HepG2 (cell line): ENCODE measurements around the gene NUDT2. TPM values are rescaled to one million over a fixed set of nuclear protein-coding genes. Genes with fewer than 3 reads are reported as not detected.
A peak's percentile ranks its signal among the peaks of the same experiment; 100 is the strongest.

ENCODE experiments used
- ARNT2 ChIP-seq: sonication (generic); formaldehyde crosslinking; IDR thresholded peaks from 2 replicates; pipeline ENCODE4 v1.8.0; 2022; ENCODE audit warnings: mild to moderate bottlenecking, low read depth, missing genetic modification reagents, moderate library complexity
- CBX5 ChIP-seq: sonication (generic); formaldehyde crosslinking; IDR thresholded peaks from 2 replicates; pipeline ENCODE4 v1.4.0; 2020; ENCODE audit warnings: missing genetic modification reagents, borderline replicate concordance
- ERF ChIP-seq: IDR thresholded peaks from 2 replicates; pipeline ENCODE4 v1.6.1; 2018; ENCODE audit warnings: missing biosample characterization, missing genetic modification reagents
- HNF1B ChIP-seq: sonication (generic); formaldehyde crosslinking; IDR thresholded peaks from 2 replicates; pipeline ENCODE4 v1.5.1; 2020; ENCODE audit warnings: mild to moderate bottlenecking, moderate library complexity, missing genetic modification reagents
- HOXA3 ChIP-seq: sonication (generic); formaldehyde crosslinking; IDR thresholded peaks from 2 replicates; pipeline ENCODE4 v1.5.0; 2020; ENCODE audit warnings: missing genetic modification reagents
- KLF6 ChIP-seq: IDR thresholded peaks from 2 replicates; pipeline ENCODE4 v1.8.0; 2016; ENCODE audit warnings: missing biosample characterization, missing genetic modification reagents
- MED13 ChIP-seq: sonication (generic); formaldehyde crosslinking; IDR thresholded peaks from 2 replicates; pipeline ENCODE4 v1.5.0; 2020; ENCODE audit warnings: missing genetic modification reagents
- NCOA2 ChIP-seq: sonication (generic); formaldehyde crosslinking; IDR thresholded peaks from 2 replicates; pipeline ENCODE4 v1.8.0; 2022; ENCODE audit warnings: inconsistent platforms
- NCOA5 ChIP-seq: sonication (generic); formaldehyde crosslinking; IDR thresholded peaks from 2 replicates; pipeline ENCODE4 v1.4.0; 2020; ENCODE audit warnings: missing genetic modification reagents
- RNF2 ChIP-seq: fragments of 450-650 bp; conservative IDR thresholded peaks from 2 replicates; pipeline ENCODE4 v1.6.1; 2016; ENCODE audit warnings: low read depth
- SIN3A ChIP-seq: IDR thresholded peaks from 2 replicates; pipeline ENCODE4 v1.6.1; 2011; ENCODE audit warnings: low read depth, mild to moderate bottlenecking, control low read depth, low read length, borderline replicate concordance
- SIX1 ChIP-seq: sonication (generic); formaldehyde crosslinking; IDR thresholded peaks from 2 replicates; pipeline ENCODE4 v1.4.0; 2020; ENCODE audit warnings: missing genetic modification reagents, borderline replicate concordance
- TRIM22 ChIP-seq: fragments of 450-650 bp; IDR thresholded peaks from 2 replicates; pipeline ENCODE4 v1.6.1; 2017
- TRIM24 ChIP-seq: sonication (generic); formaldehyde crosslinking; IDR thresholded peaks from 2 replicates; pipeline ENCODE4 v1.8.0; 2022; ENCODE audit warnings: mild to moderate bottlenecking, missing genetic modification reagents
- ZC3H13 ChIP-seq: sonication (generic); formaldehyde crosslinking; IDR thresholded peaks from 2 replicates; pipeline ENCODE4 v1.8.1; 2023; ENCODE audit warnings: mild to moderate bottlenecking, missing genetic modification reagents, moderate library complexity
- ZFP36L2 ChIP-seq: sonication (generic); formaldehyde crosslinking; IDR thresholded peaks from 2 replicates; pipeline ENCODE4 v1.4.0; 2020; ENCODE audit warnings: missing genetic modification reagents
- ZNF225 ChIP-seq: sonication (generic); formaldehyde crosslinking; IDR thresholded peaks from 2 replicates; pipeline ENCODE4 v1.4.0; 2020; ENCODE audit warnings: mild to moderate bottlenecking, missing genetic modification reagents
- ZNF605 ChIP-seq: sonication (generic); formaldehyde crosslinking; IDR thresholded peaks from 2 replicates; pipeline ENCODE4 v1.8.0; 2022; ENCODE audit warnings: mild to moderate bottlenecking, missing genetic modification reagents
- ZNF841 ChIP-seq: sonication (generic); formaldehyde crosslinking; IDR thresholded peaks from 2 replicates; pipeline ENCODE4 v1.8.1; 2023; ENCODE audit warnings: missing genetic modification reagents, borderline replicate concordance
- ZSCAN5A ChIP-seq: sonication (generic); formaldehyde crosslinking; IDR thresholded peaks from 2 replicates; pipeline ENCODE4 v1.8.0; 2022; ENCODE audit warnings: mild to moderate bottlenecking, missing genetic modification reagents, borderline replicate concordance
- polyA plus RNA-seq, 8 experiments: library from polyadenylated mRNA; depleted of rRNA in 3 of 8; stranded (reverse) in 7 of 8; unstranded in 1 of 8; fragments of >200 nt; fragmentation: Illumina TruSeq in 4 of 8; extraction: Trizol in 4 of 8; gene quantifications; 2 replicates each; pipeline versions ENCODE4 v1.2.1 to v1.2.3, GENCODE V29; 2011 to 2016; ENCODE audit warnings: low read depth in 4 of 8, missing spikeins in 1 of 8, mixed read lengths in 1 of 8; ENCODE audit not compliant: insufficient read depth in 1 of 8
- total RNA-seq, 5 experiments: library from RNA; depleted of rRNA; stranded (reverse); fragments of >200 nt; fragmentation: Illumina TruSeq; extraction: Trizol; gene quantifications; 2 replicates each; pipeline ENCODE4 v1.2.3, GENCODE V29; 2016; ENCODE audit warnings: low read depth in 1 of 5
- TF ChIP-seq, protein P1 (sequence below): sonication (generic); formaldehyde crosslinking; IDR thresholded peaks from 2 replicates; pipeline ENCODE4 v1.4.0; 2020; ENCODE audit warnings: mild to moderate bottlenecking, missing genetic modification reagents
- TF ChIP-seq, protein P2 (sequence below): sonication (generic); formaldehyde crosslinking; IDR thresholded peaks from 2 replicates; pipeline ENCODE4 v1.8.0; 2022; ENCODE audit warnings: missing genetic modification reagents, mild to moderate bottlenecking, inconsistent platforms, borderline replicate concordance

Gene NUDT2
- total and polyA plus RNA-seq, 2 of the 13 experiments (the other 11 are each of a cell fraction or from before 2014, with no cell fraction given), result 19.9 to 24.6 TPM

DNA sequence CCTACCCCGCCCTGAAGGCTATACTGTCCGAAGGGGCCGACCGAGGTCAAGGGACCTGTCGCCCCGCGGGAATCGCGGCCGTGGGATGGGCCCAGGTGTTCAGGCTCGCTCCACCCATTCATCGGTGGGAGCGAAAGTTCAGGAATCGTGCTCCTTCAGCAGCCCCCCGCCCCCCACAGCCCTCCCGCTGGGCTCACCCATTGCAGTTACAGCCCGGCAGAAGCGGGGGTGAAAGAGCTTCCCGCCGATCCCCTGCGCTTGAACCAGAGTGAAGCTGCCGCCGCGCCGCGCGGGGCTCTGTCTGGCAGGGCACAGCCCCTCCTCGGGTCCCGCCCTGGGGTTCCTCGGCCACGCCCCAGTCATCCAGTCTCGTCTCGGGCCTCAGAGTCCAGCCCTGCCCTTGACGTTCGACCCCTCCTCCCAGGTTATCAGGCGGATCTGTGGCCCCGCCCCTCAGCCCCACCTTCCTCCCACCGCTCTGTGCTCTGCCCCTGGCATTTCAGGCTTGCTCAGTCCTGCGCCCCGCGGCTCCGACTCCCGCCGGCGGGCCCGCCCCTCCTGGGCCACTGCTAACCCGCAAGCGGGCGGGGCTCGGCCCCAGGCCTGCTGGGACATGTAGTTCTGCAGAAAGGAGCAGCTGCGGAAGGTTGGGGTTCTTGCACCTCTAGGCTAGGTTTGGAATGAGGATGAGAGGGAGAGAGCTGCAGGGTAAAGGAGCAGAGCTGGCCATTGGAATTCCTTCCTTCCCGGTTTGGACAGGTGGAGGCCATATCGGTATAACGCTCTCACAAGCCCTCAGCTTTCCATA is 47.4 kb downstream of the NUDT2 start, which contains the start of gene MYORG (continued):
- TF ChIP-seq TRIM22, result no peak
- TF ChIP-seq HNF1B (CRISPR knock-in tag), result peak; percentile 92
- TF ChIP-seq ZSCAN5A (CRISPR knock-in tag), result peak; percentile 34; the same call in 1 of the 2 replicates
- TF ChIP-seq, protein P1, sequence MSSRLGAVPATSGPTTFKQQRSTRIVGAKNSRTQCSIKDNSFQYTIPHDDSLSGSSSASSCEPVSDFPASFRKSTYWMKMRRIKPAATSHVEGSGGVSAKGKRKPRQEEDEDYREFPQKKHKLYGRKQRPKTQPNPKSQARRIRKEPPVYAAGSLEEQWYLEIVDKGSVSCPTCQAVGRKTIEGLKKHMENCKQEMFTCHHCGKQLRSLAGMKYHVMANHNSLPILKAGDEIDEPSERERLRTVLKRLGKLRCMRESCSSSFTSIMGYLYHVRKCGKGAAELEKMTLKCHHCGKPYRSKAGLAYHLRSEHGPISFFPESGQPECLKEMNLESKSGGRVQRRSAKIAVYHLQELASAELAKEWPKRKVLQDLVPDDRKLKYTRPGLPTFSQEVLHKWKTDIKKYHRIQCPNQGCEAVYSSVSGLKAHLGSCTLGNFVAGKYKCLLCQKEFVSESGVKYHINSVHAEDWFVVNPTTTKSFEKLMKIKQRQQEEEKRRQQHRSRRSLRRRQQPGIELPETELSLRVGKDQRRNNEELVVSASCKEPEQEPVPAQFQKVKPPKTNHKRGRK (CRISPR knock-in tag), result no peak
- 0 out of 2 replicates have a peak, but pooled peaks have one; percentile 7 for TF ChIP-seq MED13 (CRISPR knock-in tag)
- TF ChIP-seq RNF2, result no peak
- no peak; the same call in 1 of the 2 replicates for TF ChIP-seq ARNT2 (CRISPR knock-in tag)
- TF ChIP-seq ZFP36L2 (CRISPR knock-in tag), result no peak
- peak; percentile 11; the same call in 1 of the 2 replicates for TF ChIP-seq CBX5 (CRISPR knock-in tag)
- TF ChIP-seq NCOA5, result no peak
- peak; percentile 31; the same call in 1 of the 2 replicates for TF ChIP-seq ERF (CRISPR knock-in tag)
- TF ChIP-seq KLF6 (CRISPR knock-in tag), result peak; percentile 54; the same call in 1 of the 2 replicates
- peak; percentile 85 for TF ChIP-seq ZNF605 (CRISPR knock-in tag)
- peak; percentile 80 for TF ChIP-seq HOXA3 (CRISPR knock-in tag)
- TF ChIP-seq, protein P2, sequence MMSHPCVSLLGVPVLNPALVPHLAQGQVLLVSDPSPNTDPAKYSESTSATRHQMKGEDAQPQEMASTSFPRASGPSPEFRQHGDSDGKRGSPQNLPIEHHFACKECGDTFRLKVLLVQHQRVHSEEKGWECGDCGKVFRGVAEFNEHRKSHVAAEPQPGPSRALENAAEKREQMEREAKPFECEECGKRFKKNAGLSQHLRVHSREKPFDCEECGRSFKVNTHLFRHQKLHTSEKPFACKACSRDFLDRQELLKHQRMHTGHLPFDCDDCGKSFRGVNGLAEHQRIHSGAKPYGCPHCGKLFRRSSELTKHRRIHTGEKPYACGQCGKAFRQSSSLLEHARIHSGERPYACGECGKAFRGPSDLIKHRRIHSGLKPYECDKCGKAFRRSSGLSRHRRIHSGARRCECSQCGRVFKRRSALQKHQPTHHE (CRISPR knock-in tag), result peak; percentile 85
- peak; percentile 40; the same call in 1 of the 2 replicates for TF ChIP-seq SIN3A
- TF ChIP-seq NCOA2 (CRISPR knock-in tag), result peak; percentile 35; the same call in 1 of the 2 replicates
- no peak for TF ChIP-seq ZC3H13 (CRISPR knock-in tag)
- no peak for TF ChIP-seq SIX1 (CRISPR knock-in tag)
- no peak for TF ChIP-seq ZNF841
- TF ChIP-seq TRIM24 (CRISPR knock-in tag), result 0 out of 2 replicates have a peak, but pooled peaks have one; percentile 10
- TF ChIP-seq ZNF225 (CRISPR knock-in tag), result no peak
